Aorta (tissue), 5 donors: ENCODE data around the gene AGAP3. TPM values are rescaled to one million over a fixed set of nuclear protein-coding genes. Genes with fewer than 3 reads are reported as not detected.
A peak's percentile ranks its signal among the peaks of the same experiment; 100 is the strongest.

Experiments used
- ATAC-seq: fragments of 200-7000 bp; cut with Tn5 transposase; one replicate; pipeline ENCODE4 v1.9.1; 2022; ENCODE audit warnings: moderate library complexity; ENCODE audit not compliant: low FRiP score
- DNase-seq, 2 donors: peaks; one replicate each; pipeline ENCODE4 v3.0.0-alpha.2; 2020
- H3K27ac ChIP-seq, 2 donors: one replicate each; pipeline ENCODE4 v1.5.1; 2013; ENCODE audit warnings: low read length in 2 of 2, mild to moderate bottlenecking in 2 of 2, moderate library complexity in 2 of 2, control low read depth in 1 of 2, inconsistent platforms in 1 of 2, low read depth in 1 of 2
- H3K27me3 ChIP-seq, 2 donors: one replicate each; pipeline ENCODE4 v1.6.1; 2013; ENCODE audit warnings: control low read depth in 1 of 2, low read length in 1 of 2, mild to moderate bottlenecking in 1 of 2, moderate library complexity in 1 of 2; ENCODE audit not compliant: insufficient read depth in 2 of 2, control insufficient read depth in 1 of 2
- H3K36me3 ChIP-seq, 2 donors: one replicate each; pipeline ENCODE4 v1.6.1; 2013; ENCODE audit warnings: control low read depth in 1 of 2, low read length in 1 of 2, mild to moderate bottlenecking in 1 of 2; ENCODE audit not compliant: insufficient read depth in 2 of 2, control insufficient read depth in 1 of 2
- H3K4me1 ChIP-seq, 2 donors: one replicate each; pipeline ENCODE4 v1.6.1; 2013; ENCODE audit warnings: low read length in 2 of 2, control low read depth in 1 of 2, mild to moderate bottlenecking in 1 of 2, moderate library complexity in 1 of 2; ENCODE audit not compliant: insufficient read depth in 2 of 2, control insufficient read depth in 1 of 2
- H3K4me3 ChIP-seq, 2 donors: one replicate each; pipeline ENCODE4 v1.5.1; 2013; ENCODE audit warnings: low read length in 2 of 2, control low read depth in 1 of 2, mild to moderate bottlenecking in 1 of 2
- H3K9me3 ChIP-seq: one replicate; pipeline ENCODE4 v1.6.1; 2013; ENCODE audit warnings: mild to moderate bottlenecking, low read length; ENCODE audit not compliant: control insufficient read depth
- WGBS, 2 donors: extraction: QIAGEN DNeasy Blood & Tissue Kit; methylation state at CpG; one replicate each; pipeline ENCODE4 v1.1.7; 2013; 5-methylcytosine and 5-hydroxymethylcytosine counted together
- intact Hi-C, 2 donors: fragments of 100-400 bp; cut with DNase I; formaldehyde crosslinking; loops; one replicate each; pipeline versions ENCODE4 v1.14.2 to v1.15.0; 2022
- polyA plus RNA-seq, 2 donors: library from polyadenylated mRNA; stranded (reverse); fragments of 200-250 nt; gene quantifications; one replicate each; pipeline ENCODE4 v1.2.3, GENCODE V29; 2013
- total RNA-seq, 2 donors: library from RNA; stranded (reverse); fragmentation: NEBNext Ultra II Directional; extraction: Animal tissue kit (Norgen Biotek cat#: 25700); gene quantifications; one replicate each; pipeline ENCODE4 v1.2.1, GENCODE V29; 2021
- donor health status: healthy with polysubstance abuse.
- donor health status: Bipolar disorder and iron deficiency.
- donor health status: DM: no; HTN: no; CAD: no.
- donor health status: DM: no; HTN: no; CAD: no.
- donor health status: DM: yes; HTN: yes; CAD: no.

The AGAP3 gene
- total and polyA plus RNA-seq, 4 donors: 21.5 to 115 (median 82.7) TPM

GRCh38 chr7:151109094-151110048, 23.1 kb downstream of the AGAP3 start:
- ATAC-seq: no peak
- H3K27ac ChIP-seq: no peak overlapping the region
- DNase-seq: no peak
- 74 to 76% methylated on average over 15 of the region's 15 CpGs for WGBS, 2 donors
- no peaks in the 10 kb centered on the region for H3K36me3 ChIP-seq
- intact Hi-C loops: loop anchor here (2.0 to 5.0 kb wide), 5 partner anchors 19 to 212 kb away; partner anchors contain the start of genes ABCB8 (in 2 of the 2) and AGAP3 (in 1 of the 2)
- H3K9me3 ChIP-seq: no peaks in the 10 kb centered on the region
- H3K4me3 ChIP-seq: no peak overlapping the region
- no peaks in the 10 kb centered on the region for H3K27me3 ChIP-seq
- H3K4me1 ChIP-seq: no peaks in the 10 kb centered on the region

GRCh38 chr7:151110236-151110940, 24.1 kb downstream of the AGAP3 start:
- WGBS, 2 donors: 75 to 78% methylated on average over 11 of the region's 11 CpGs
- no peaks in the 10 kb centered on the region for H3K36me3 ChIP-seq
- H3K27me3 ChIP-seq: no peaks in the 10 kb centered on the region
- DNase-seq (no peak), ATAC-seq (no peak)
- no peak overlapping the region for H3K27ac ChIP-seq
- H3K9me3 ChIP-seq: no peaks in the 10 kb centered on the region
- intact Hi-C loops: loop anchor here (2.0 to 5.0 kb wide), 4 partner anchors 24 to 213 kb away; partner anchors contain the start of genes ABCB8 (in 2 of the 2) and AGAP3 (in 1 of the 2)
- H3K4me1 ChIP-seq: no peaks in the 10 kb centered on the region
- no peak overlapping the region for H3K4me3 ChIP-seq

GRCh38 chr7:151110941-151111645, 24.8 kb downstream of the AGAP3 start:
- intact Hi-C loops: loop anchor here (2.0 to 5.0 kb wide), 4 partner anchors 24 to 214 kb away; partner anchors contain the start of genes ABCB8 (in 2 of the 2) and AGAP3 (in 1 of the 2)
- ATAC-seq: peak; percentile 83
- Histone ChIP-seq H3K4me1 (no peaks in the 10 kb centered on the region), H3K9me3 (no peaks in the 10 kb centered on the region), H3K4me3 (no peak overlapping the region), H3K36me3 (no peaks in the 10 kb centered on the region), H3K27me3 (no peaks in the 10 kb centered on the region), H3K27ac (no peak overlapping the region)
- WGBS, 2 donors: 33 to 39% methylated on average over 15 to 20 of the region's 20 CpGs
- DNase-seq: peak; percentile 83 to 93

- DNase-seq (no peak), ATAC-seq (no peak)
- Histone ChIP-seq H3K9me3 (no peaks in the 10 kb centered on the region), H3K27ac (no peak overlapping the region), H3K36me3 (peaks cover 0 to 2% of the 10 kb centered on the region in 2 donors), H3K27me3 (no peaks in the 10 kb centered on the region), H3K4me3 (no peak overlapping the region), H3K4me1 (no peaks in the 10 kb centered on the region)
- whole genome bisulfite sequencing, 2 donors: 91 to 92% methylated on average over 13 of the region's 13 CpGs
- intact Hi-C loops: loop anchor here (5.0 kb wide), 3 partner anchors 86 to 216 kb away; partner anchors contain the start of gene ABCB8 (in 2 of the 2)
Measured at GRCh38 chr7:151113344-151114150, 27.3 kb downstream of the AGAP3 start.

- no peaks in the 10 kb centered on the region for H3K9me3 ChIP-seq
- no peak overlapping the region for H3K27ac ChIP-seq
- no peaks in the 10 kb centered on the region for H3K27me3 ChIP-seq
- 30 to 53% methylated on average over 55 to 101 of the region's 101 CpGs for WGBS, 2 donors
- H3K36me3 ChIP-seq: peaks cover 0 to 2% of the 10 kb centered on the region in 2 donors
- DNase-seq: no peak
- no peak for ATAC-seq
- peak overlapping the region; percentile 17 to 35 for H3K4me3 ChIP-seq
- H3K4me1 ChIP-seq: no peaks in the 10 kb centered on the region
- intact Hi-C loops: loop anchor here (5.0 kb wide), 3 partner anchors 87 to 217 kb away; partner anchors contain the start of gene ABCB8 (in 2 of the 2)
Measured at GRCh38 chr7:151114151-151115090, 28.1 kb downstream of the AGAP3 start.

- DNase-seq: no peak
- intact Hi-C loops: no loop called here
- no peak overlapping the region for H3K27ac ChIP-seq
- H3K4me1 ChIP-seq: no peaks in the 10 kb centered on the region
- H3K36me3 ChIP-seq: peaks cover 0 to 4% of the 10 kb centered on the region in 2 donors
- H3K4me3 ChIP-seq: peak overlapping the region; percentile 17 to 35
- no peak for ATAC-seq
- 9 to 12% methylated on average over 55 to 114 of the region's 114 CpGs for WGBS, 2 donors
- no peaks in the 10 kb centered on the region for H3K27me3 ChIP-seq
- no peaks in the 10 kb centered on the region for H3K9me3 ChIP-seq
Measured at GRCh38 chr7:151115121-151115835, 29.0 kb downstream of the AGAP3 start.
